HFF-Myc (cell line): ENCODE results near the gene RBM8A.

Experiments
- DNase-seq: peaks from one replicate; pipeline ENCODE4 v3.0.0-alpha.2; 2011; ENCODE audit warnings: low read depth; ENCODE audit errors: extremely low read depth
- H3K4me3 ChIP-seq: replicated peaks from 2 replicates; pipeline ENCODE4 v1.5.1; 2011; ENCODE audit warnings: low read depth, mild to moderate bottlenecking, control low read depth, low read length
- CTCF ChIP-seq: IDR thresholded peaks from 2 replicates; pipeline ENCODE4 v1.5.1; 2012; ENCODE audit warnings: mild to moderate bottlenecking, low read depth, low read length, control low read depth; ENCODE audit errors: missing control alignments

The RBM8A gene

DNA sequence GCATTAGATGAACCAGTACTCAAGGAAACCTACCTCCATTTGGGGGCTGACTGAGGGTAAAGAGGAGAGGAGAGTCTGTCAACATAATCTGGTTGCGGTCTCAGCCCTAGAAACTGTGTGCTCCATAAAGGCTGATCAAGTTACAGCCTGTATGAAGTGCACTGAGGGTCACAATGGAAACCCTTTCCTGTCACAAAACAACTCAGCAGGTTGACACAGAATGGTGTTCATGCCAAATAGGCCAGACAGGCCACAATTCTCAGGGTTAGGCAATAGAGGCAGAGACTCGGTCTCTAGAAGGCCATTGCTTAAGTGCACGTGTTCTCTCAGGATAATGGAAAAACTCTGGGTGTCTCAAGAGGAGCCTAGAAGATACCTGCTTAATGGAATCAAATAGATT is 37.6 kb downstream of the RBM8A start:
- no peak overlapping the region for H3K4me3 ChIP-seq
- no peak for DNase-seq
- no peak for TF ChIP-seq CTCF

GRCh38 chr1:145887631-145888030 is 39.7 kb downstream of the RBM8A start:
- no peak for DNase-seq
- TF ChIP-seq CTCF = no peak

GRCh38 chr1:145886816-145887215 is 40.5 kb downstream of the RBM8A start:
- DNase-seq = no peak
- TF ChIP-seq CTCF = no peak
- H3K4me3 ChIP-seq = no peak overlapping the region

More at GRCh38 chr1:145887631-145888030, 39.7 kb downstream of the RBM8A start:
- H3K4me3 ChIP-seq = no peak overlapping the region

DNA sequence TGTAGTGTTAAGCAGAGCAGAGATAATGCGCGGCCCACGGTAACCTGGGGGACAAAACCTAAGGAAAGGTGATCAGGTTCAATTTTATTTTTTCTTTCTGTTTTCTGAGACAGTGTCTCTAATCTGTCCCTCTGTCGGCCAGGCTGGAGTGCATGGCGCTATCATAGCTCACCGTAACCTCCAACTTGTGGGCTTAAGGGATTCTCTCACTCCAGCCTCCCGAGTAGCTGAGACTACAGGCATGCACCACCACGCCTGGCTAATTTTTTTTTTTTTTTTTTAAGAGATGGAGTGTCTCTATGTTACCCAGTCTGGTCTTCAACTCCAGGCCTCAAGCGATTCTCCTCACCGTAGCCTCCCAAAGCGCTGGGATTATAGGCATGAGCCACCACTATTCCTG is 40.9 kb downstream of the RBM8A start:
- DNase-seq = no peak
- peak overlapping the region; percentile 53 for H3K4me3 ChIP-seq
- no peak for TF ChIP-seq CTCF

DNA sequence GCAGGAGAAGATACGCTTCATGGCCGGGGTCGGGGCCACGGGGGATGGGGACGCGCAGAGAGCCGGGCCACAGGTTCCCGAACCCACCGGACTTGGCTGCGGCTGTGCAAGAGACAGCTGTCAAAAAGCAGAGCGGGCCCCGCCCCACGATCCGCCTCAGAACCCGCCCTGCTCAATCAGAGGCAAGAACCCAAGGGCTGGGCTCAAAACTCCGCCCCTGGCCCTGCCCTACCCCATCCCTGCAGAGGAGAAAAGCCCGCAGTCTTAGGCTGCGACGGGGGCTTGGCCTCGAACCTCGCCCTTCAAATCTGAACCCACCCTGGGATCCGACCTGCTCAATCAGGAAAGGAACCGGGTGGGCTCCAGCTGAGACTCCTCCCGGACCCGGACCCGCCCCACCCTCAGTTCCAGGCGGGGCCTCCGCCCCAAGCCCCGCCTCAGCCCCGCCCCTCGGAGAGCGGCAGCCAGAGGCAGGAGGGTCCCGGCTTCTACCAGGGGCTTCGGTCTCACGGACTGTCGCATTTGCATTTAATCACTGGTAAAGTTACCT is 41.5 kb downstream of the RBM8A start, which contains the start of gene ANKRD35:
Gene ANKRD35, minus strand, starts transcription at position 129 of the 550 bp plus-strand sequence. Its CDS starts 108 bp downstream, at position 21.
- peak within 1 kb of the TSS; percentile 53 for H3K4me3 ChIP-seq
- TF ChIP-seq CTCF = no peak
- DNase-seq = no peak

GRCh38 chr1:145884675-145885074 is 42.6 kb downstream of the RBM8A start:
- no peak for DNase-seq
- no peak for TF ChIP-seq CTCF
- no peak overlapping the region for H3K4me3 ChIP-seq

DNA sequence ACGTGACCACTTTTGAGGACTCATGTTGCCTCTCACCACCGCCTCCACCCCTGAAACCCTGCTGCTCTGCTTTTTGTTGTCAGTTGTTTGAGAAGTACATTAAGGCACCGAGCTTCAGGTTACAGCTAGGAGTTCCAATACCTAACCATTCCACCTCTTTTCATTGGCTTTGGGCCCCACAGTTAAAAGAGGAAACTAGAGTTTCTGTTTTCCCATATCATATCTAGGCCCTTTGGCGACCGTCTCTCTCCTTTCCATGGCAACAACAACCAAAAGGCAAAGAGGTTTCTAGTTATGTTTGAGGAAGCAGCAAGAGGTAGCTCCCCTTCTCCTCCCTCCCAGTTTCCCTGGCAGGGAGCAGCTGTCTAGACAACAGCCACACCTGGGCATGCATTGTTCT is 47.5 kb downstream of the RBM8A start:
- no peak for TF ChIP-seq CTCF
- H3K4me3 ChIP-seq = no peak overlapping the region
- no peak for DNase-seq
